OCI-LY3 (cell line): Measurements from ENCODE around the gene CPNE4.

ENCODE experiments used
- CTCF ChIP-seq: fragments of 200-600, 300-600 bp; sonication (generic); IDR thresholded peaks from 2 replicates; pipeline ENCODE4 v1.5.1; 2014; ENCODE audit warnings: antibody characterized with exemption, low read length, low read depth
- EZH2phosphoT487 ChIP-seq: fragments of 200-600 bp; shearing (Covaris generic); IDR thresholded peaks from 2 replicates; pipeline ENCODE4 v1.6.1; 2018; ENCODE audit warnings: antibody characterized with exemption, mixed run types, low read depth

GRCh38 chr3:131591394-131592014, 443.3 kb downstream of the CPNE4 start:
- TF ChIP-seq CTCF: no peak
- TF ChIP-seq EZH2phosphoT487: no peak
